ENCODE measurements around the gene ABL1. TPM values are rescaled to one million over a fixed set of nuclear protein-coding genes. Genes with fewer than 3 reads are reported as not detected.

The ABL1 gene
- total RNA-seq, 1 donor, result 94.8 TPM

DNA sequence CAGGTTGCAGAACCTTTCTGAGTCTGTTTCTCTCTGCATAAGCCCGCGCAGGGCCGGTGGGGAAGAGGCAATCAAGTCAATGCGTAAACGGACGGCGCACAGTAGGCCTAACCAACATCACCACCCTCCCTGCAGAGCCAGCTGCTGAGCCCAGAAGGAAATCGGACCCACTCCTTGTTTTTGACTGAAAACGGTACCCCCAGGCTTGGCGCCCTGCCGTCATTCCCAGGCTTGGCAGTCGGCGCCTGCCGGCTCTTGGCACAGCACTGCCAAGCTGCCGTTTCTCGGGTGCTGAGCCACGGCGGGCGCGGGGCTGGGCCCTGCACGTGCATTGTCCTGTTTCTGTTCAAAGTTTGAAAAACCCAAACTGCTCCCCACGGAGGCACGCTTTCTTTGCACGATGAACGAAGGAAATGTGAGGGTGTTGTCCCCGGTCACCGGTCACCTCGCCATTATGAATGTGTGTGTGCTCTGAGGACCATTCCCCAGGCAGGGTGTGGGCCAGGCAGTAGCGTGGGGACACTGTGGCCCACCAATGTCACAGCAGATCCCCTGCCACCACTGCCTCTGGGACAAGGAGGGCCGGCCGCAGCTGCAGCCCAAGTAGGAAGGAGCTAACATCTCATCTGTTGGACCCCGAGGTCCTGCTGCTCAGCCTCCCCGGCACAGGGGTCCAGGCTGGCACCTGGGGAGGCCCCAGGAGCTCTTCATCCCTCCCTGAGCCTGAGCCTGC lies 83.9 kb downstream of the ABL1 start:
- H2AFZ ChIP-seq (ENCODE audit: low read length), result no peak overlapping the region
- H3K36me3 ChIP-seq (ENCODE audit: insufficient read depth, low read length), result no peaks in the 10 kb centered on the region
- H3K27ac ChIP-seq (ENCODE audit: low read depth, low read length), result no peak overlapping the region
- H3K9me3 ChIP-seq (ENCODE audit: low read depth, low read length), result no peaks in the 10 kb centered on the region
- H3K4me2 ChIP-seq (ENCODE audit: insufficient read depth, low read length), result no peak overlapping the region
- H3K27me3 ChIP-seq (ENCODE audit: insufficient read depth, low read length), result peaks cover 13% of the 10 kb centered on the region
- no peak for DNase-seq (ENCODE audit: insufficient read length, low spot score, missing footprints)
- H3K79me2 ChIP-seq (ENCODE audit: insufficient read depth, low read length), result no peaks in the 10 kb centered on the region
- TF ChIP-seq, protein P1, sequence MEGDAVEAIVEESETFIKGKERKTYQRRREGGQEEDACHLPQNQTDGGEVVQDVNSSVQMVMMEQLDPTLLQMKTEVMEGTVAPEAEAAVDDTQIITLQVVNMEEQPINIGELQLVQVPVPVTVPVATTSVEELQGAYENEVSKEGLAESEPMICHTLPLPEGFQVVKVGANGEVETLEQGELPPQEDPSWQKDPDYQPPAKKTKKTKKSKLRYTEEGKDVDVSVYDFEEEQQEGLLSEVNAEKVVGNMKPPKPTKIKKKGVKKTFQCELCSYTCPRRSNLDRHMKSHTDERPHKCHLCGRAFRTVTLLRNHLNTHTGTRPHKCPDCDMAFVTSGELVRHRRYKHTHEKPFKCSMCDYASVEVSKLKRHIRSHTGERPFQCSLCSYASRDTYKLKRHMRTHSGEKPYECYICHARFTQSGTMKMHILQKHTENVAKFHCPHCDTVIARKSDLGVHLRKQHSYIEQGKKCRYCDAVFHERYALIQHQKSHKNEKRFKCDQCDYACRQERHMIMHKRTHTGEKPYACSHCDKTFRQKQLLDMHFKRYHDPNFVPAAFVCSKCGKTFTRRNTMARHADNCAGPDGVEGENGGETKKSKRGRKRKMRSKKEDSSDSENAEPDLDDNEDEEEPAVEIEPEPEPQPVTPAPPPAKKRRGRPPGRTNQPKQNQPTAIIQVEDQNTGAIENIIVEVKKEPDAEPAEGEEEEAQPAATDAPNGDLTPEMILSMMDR (IDR thresholded peaks at IDR 0.05; ENCODE audit: extremely low read depth, low read depth, low read length), result no peak
- H4K20me1 ChIP-seq (ENCODE audit: insufficient read depth, low read length), result no peaks in the 10 kb centered on the region
- no peaks in the 10 kb centered on the region for H3K4me1 ChIP-seq (ENCODE audit: insufficient read depth, low read length)
- no peak overlapping the region for H3K4me3 ChIP-seq (ENCODE audit: insufficient read depth, low read length)

DNA sequence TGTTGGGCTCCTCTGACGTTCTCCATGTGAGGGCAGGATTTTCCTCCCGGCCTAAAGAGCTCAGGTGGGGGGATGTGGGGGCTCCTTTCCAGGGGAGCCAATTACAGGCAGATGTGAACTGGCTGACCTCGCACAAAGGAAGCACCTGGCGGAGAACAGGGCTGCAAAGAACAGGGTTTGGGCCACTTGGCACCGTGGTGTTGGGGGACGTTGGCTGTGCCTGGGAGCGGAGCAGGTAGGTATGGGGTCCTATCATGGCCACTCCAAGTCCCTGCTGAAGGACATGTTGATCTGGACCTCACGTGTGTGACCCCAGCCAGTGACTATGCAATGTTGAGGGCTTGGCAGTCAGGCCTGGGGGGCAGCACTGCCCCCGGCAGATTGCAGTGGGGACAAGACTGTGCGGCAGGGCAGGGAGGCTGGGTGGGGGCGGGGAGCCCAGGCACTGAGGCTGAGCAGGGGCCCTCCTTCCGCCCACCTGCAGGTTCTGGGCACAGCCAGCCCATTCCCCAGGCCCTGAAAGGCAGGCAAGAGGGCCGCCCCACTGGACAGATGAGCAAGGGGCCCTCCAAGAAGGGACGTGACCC lies 84.6 kb downstream of the ABL1 start:
- DNase-seq (ENCODE audit: insufficient read length, low spot score, missing footprints), result no peak
- no peaks in the 10 kb centered on the region for H3K79me2 ChIP-seq (ENCODE audit: insufficient read depth, low read length)
- no peaks in the 10 kb centered on the region for H3K4me1 ChIP-seq (ENCODE audit: insufficient read depth, low read length)
- no peak overlapping the region for H3K27ac ChIP-seq (ENCODE audit: low read depth, low read length)
- no peak overlapping the region for H3K4me2 ChIP-seq (ENCODE audit: insufficient read depth, low read length)
- TF ChIP-seq, protein P1 (IDR thresholded peaks at IDR 0.05; ENCODE audit: extremely low read depth, low read depth, low read length), result no peak
- no peak overlapping the region for H2AFZ ChIP-seq (ENCODE audit: low read length)
- H3K36me3 ChIP-seq (ENCODE audit: insufficient read depth, low read length), result no peaks in the 10 kb centered on the region
- H4K20me1 ChIP-seq (ENCODE audit: insufficient read depth, low read length), result no peaks in the 10 kb centered on the region
- no peak overlapping the region for H3K4me3 ChIP-seq (ENCODE audit: insufficient read depth, low read length)
- H3K27me3 ChIP-seq (ENCODE audit: insufficient read depth, low read length), result peaks cover 13% of the 10 kb centered on the region
- H3K9me3 ChIP-seq (ENCODE audit: low read depth, low read length), result no peaks in the 10 kb centered on the region

DNA sequence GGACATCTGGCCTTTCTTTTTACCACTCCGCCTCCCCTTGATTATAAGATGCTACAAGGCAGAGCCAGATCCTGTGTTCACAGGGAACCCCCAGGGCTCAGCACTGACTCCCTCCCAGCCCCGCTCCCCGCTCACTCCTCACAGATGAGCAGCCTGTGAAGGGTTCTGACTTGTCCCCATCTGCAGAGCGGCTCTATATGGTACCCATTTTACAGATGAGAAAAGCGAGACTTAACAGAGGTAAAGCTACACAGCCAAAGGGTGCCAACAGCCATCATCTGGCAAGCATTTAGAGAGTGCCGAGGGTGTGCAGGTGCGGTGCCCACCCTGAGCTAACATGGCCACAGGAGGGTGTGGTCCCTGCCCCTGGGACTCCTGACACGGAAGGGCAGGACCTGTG lies 85.2 kb downstream of the ABL1 start:
- Histone ChIP-seq H3K36me3 (ENCODE audit: insufficient read depth, low read length) (no peaks in the 10 kb centered on the region), H3K27ac (ENCODE audit: low read depth, low read length) (no peak overlapping the region), H3K27me3 (ENCODE audit: insufficient read depth, low read length) (peaks cover 13% of the 10 kb centered on the region), H3K4me3 (ENCODE audit: insufficient read depth, low read length) (no peak overlapping the region), H3K9me3 (ENCODE audit: low read depth, low read length) (no peaks in the 10 kb centered on the region), H3K79me2 (ENCODE audit: insufficient read depth, low read length) (no peaks in the 10 kb centered on the region), H3K4me1 (ENCODE audit: insufficient read depth, low read length) (no peaks in the 10 kb centered on the region), H2AFZ (ENCODE audit: low read length) (no peak overlapping the region), H3K4me2 (ENCODE audit: insufficient read depth, low read length) (no peak overlapping the region), H4K20me1 (ENCODE audit: insufficient read depth, low read length) (no peaks in the 10 kb centered on the region)
- TF ChIP-seq, protein P1 (IDR thresholded peaks at IDR 0.05; ENCODE audit: extremely low read depth, low read depth, low read length), result no peak
- no peak for DNase-seq (ENCODE audit: insufficient read length, low spot score, missing footprints)

DNA sequence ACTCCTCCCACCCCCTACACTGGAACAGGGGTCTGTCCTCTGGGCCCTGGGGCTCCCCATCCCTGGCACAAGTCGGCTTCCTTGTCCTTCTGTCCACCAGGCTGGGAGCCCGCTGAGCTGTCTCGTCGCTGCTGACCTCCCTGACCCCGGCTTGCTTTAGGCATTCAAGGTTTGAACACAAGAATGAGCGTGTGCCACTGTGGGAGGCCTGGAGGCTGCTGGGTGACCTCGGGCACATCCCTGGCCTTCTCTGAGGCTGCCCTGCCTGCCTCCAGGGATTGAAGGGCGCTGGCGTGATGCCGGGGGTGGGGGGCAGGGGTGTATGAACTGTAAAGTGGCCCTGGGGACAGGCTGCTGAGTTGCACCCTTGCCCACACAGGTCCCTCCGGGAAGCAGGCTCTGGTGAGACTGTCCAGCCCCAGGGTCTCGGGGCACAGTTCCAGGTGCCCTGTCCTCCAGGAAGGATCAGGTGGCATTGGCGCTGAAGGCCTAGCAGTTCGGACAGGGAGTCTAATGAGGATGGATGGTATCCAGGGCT lies 85.8 kb downstream of the ABL1 start:
- TF ChIP-seq, protein P1 (IDR thresholded peaks at IDR 0.05; ENCODE audit: extremely low read depth, low read depth, low read length), result no peak
- no peaks in the 10 kb centered on the region for H3K4me1 ChIP-seq (ENCODE audit: insufficient read depth, low read length)
- no peaks in the 10 kb centered on the region for H4K20me1 ChIP-seq (ENCODE audit: insufficient read depth, low read length)
- no peaks in the 10 kb centered on the region for H3K79me2 ChIP-seq (ENCODE audit: insufficient read depth, low read length)
- H3K27me3 ChIP-seq (ENCODE audit: insufficient read depth, low read length), result peaks cover 13% of the 10 kb centered on the region
- peak; percentile 86 for DNase-seq (ENCODE audit: insufficient read length, low spot score, missing footprints)
- H3K27ac ChIP-seq (ENCODE audit: low read depth, low read length), result no peak overlapping the region
- H2AFZ ChIP-seq (ENCODE audit: low read length), result no peak overlapping the region
- H3K36me3 ChIP-seq (ENCODE audit: insufficient read depth, low read length), result no peaks in the 10 kb centered on the region
- H3K9me3 ChIP-seq (ENCODE audit: low read depth, low read length), result no peaks in the 10 kb centered on the region
- no peak overlapping the region for H3K4me2 ChIP-seq (ENCODE audit: insufficient read depth, low read length)
- H3K4me3 ChIP-seq (ENCODE audit: insufficient read depth, low read length), result no peak overlapping the region
